Ovary (tissue), 9 donors: ENCODE measurements around the gene PAPSS1. TPM values are rescaled to one million over a fixed set of nuclear protein-coding genes. Genes with fewer than 3 reads are reported as not detected.

ENCODE experiments used
- DNase-seq, 5 donors: peaks; one replicate each; pipeline ENCODE4 v3.0.0-alpha.2; 2019 to 2020
- H3K27ac ChIP-seq, 2 donors: fragments of 200-600 bp; one replicate each; pipeline versions ENCODE4 v1.5.1 to v1.8.0; 2019 to 2022
- H3K27me3 ChIP-seq: fragments of 200-600 bp; one replicate; pipeline ENCODE4 v1.8.0; 2022
- H3K36me3 ChIP-seq: fragments of 200-600 bp; sonication (generic); one replicate; pipeline ENCODE4 v1.5.1; 2019
- H3K4me1 ChIP-seq: one replicate; pipeline ENCODE4 v1.8.1; 2013; ENCODE audit warnings: mild to moderate bottlenecking, moderate library complexity; ENCODE audit not compliant: insufficient read depth
- H3K4me3 ChIP-seq: fragments of 200-600 bp; sonication (generic); one replicate; pipeline ENCODE4 v1.5.1; 2017
- H3K9me3 ChIP-seq, 2 donors: fragments of 200-600 bp in 1 of 2; sonication (generic) in 1 of 2; one replicate each; pipeline versions ENCODE4 v1.5.1 to v1.8.1; 2013 to 2019; ENCODE audit warnings: mild to moderate bottlenecking in 1 of 2, moderate library complexity in 1 of 2
- CTCF ChIP-seq, 3 donors: fragments of 450-650 bp in 2 of 3; fragments of 200-600 bp in 1 of 3; IDR thresholded peaks; one replicate each; pipeline versions ENCODE4 v1.5.1 to v1.8.0; 2016 to 2022; ENCODE audit warnings: antibody characterized with exemption in 3 of 3, mild to moderate bottlenecking in 1 of 3
- EP300 ChIP-seq: sonication (generic); formaldehyde crosslinking; IDR thresholded peaks from one replicate; pipeline ENCODE4 v1.6.1; 2017; ENCODE audit warnings: antibody characterized with exemption
- POLR2A ChIP-seq: fragments of 450-650 bp; IDR thresholded peaks from one replicate; pipeline ENCODE4 v1.6.1; 2017; ENCODE audit warnings: antibody characterized with exemption, mild to moderate bottlenecking, moderate library complexity
- whole genome bisulfite sequencing, 3 donors: extraction: QIAGEN DNeasy Blood & Tissue Kit in 1 of 3; methylation state at CpG; one replicate each; pipeline versions ENCODE4 v1.1.5 to v1.1.7; 2013 to 2017; 5-methylcytosine and 5-hydroxymethylcytosine counted together
- intact Hi-C, 4 donors: fragments of 100-400 bp; cut with DNase I; formaldehyde crosslinking; loops; one replicate each; pipeline versions ENCODE4 v1.11.0 to v1.15.1; 2022 to 2023
- polyA plus RNA-seq, 2 donors: library from polyadenylated mRNA; stranded (reverse); fragments of 200-250 nt in 1 of 2; fragments of 350-450 nt in 1 of 2; fragmentation: Illumina TruSeq in 1 of 2; extraction: RNeasy Lipid Tissue Mini Kit (QIAGEN cat#74804) in 1 of 2; gene quantifications; one replicate each; pipeline ENCODE4 v1.2.3, GENCODE V29; 2013 to 2014
- total RNA-seq, 7 donors: library from RNA; depleted of rRNA in 2 of 7; stranded (reverse); fragments of >200 nt in 2 of 7; fragmentation: NEBNext Ultra II Directional in 3 of 7; extraction: Animal tissue kit (Norgen Biotek cat#: 25700) in 3 of 7; gene quantifications; one replicate each; pipeline versions ENCODE4 v1.1.0 to v1.2.4, GENCODE V29; 2016 to 2023
- donor health status: DM: no; HTN: no; CAD: no; lungs with moderate emphysema.
- donor health status: DM: no; HTN: no; CAD: no.
- donor health status: Bipolar disorder and iron deficiency.
- donor health status: DM: yes; HTN: yes; CAD: no.
- donor health status: DM: no; HTN: no; CAD: no.
- donor health status: DM: yes; HTN: yes; CAD: no.

Gene PAPSS1
- total and polyA plus RNA-seq, 9 donors, result 19.8 to 50.3 (median 28.0) TPM

- Histone ChIP-seq H3K9me3 (no peaks in the 10 kb centered on the region), H3K27ac (no peak overlapping the region), H3K27me3 (no peaks in the 10 kb centered on the region), H3K36me3 (no peaks in the 10 kb centered on the region), H3K4me1 (no peaks in the 10 kb centered on the region), H3K4me3 (no peak overlapping the region)
- no peak for DNase-seq
- no peak for TF ChIP-seq POLR2A
- no peak for TF ChIP-seq CTCF (IDR thresholded peaks at IDR 0.05)
- TF ChIP-seq EP300, result no peak
- intact Hi-C loops, result no loop called here
Observed at GRCh38 chr4:107683873-107684272, 36.2 kb downstream of the PAPSS1 start.

- TF ChIP-seq POLR2A (no peak), EP300 (no peak), CTCF (IDR thresholded peaks at IDR 0.05) (no peak)
- WGBS, 3 donors, result 78 to 85% (median 79%) methylated on average over 3 of the region's 3 CpGs
- Histone ChIP-seq H3K27me3 (no peaks in the 10 kb centered on the region), H3K36me3 (no peaks in the 10 kb centered on the region), H3K4me1 (no peaks in the 10 kb centered on the region), H3K4me3 (no peak overlapping the region), H3K27ac (no peak overlapping the region), H3K9me3 (no peaks in the 10 kb centered on the region)
- no peak for DNase-seq
- intact Hi-C loops, result no loop called here
Observed at GRCh38 chr4:107682306-107682705, 37.7 kb downstream of the PAPSS1 start.

GRCh38 chr4:107669068-107669467, 51.0 kb downstream of the PAPSS1 start:
- no peak overlapping the region for H3K27ac ChIP-seq
- no peaks in the 10 kb centered on the region for H3K9me3 ChIP-seq
- DNase-seq, result no peak
- intact Hi-C loops, result no loop called here
- TF ChIP-seq EP300 (no peak), CTCF (IDR thresholded peaks at IDR 0.05) (no peak)
- H3K4me3 ChIP-seq, result no peak overlapping the region
- H3K4me1 ChIP-seq, result peaks cover 1% of the 10 kb centered on the region
- H3K27me3 ChIP-seq, result no peaks in the 10 kb centered on the region
- no peaks in the 10 kb centered on the region for H3K36me3 ChIP-seq

GRCh38 chr4:107666134-107666533, 53.9 kb downstream of the PAPSS1 start:
- DNase-seq, result no peak
- no peak for TF ChIP-seq POLR2A
- no peak for TF ChIP-seq EP300
- no peak for TF ChIP-seq CTCF (IDR thresholded peaks at IDR 0.05)
- H3K36me3 ChIP-seq, result no peaks in the 10 kb centered on the region
- no peak overlapping the region for H3K27ac ChIP-seq
- WGBS, 3 donors, result 6 to 22% (median 11%) methylated on average over 1 of the region's 1 CpG
- no peaks in the 10 kb centered on the region for H3K27me3 ChIP-seq
- H3K9me3 ChIP-seq, result no peaks in the 10 kb centered on the region
- intact Hi-C loops, result no loop called here
- peaks cover 1% of the 10 kb centered on the region for H3K4me1 ChIP-seq
- no peak overlapping the region for H3K4me3 ChIP-seq

- Histone ChIP-seq H3K4me1 (peaks cover 1% of the 10 kb centered on the region), H3K4me3 (no peak overlapping the region), H3K36me3 (no peaks in the 10 kb centered on the region), H3K27me3 (no peaks in the 10 kb centered on the region), H3K9me3 (no peaks in the 10 kb centered on the region), H3K27ac (no peak overlapping the region)
- TF ChIP-seq CTCF (IDR thresholded peaks at IDR 0.05), result no peak
- TF ChIP-seq POLR2A, result no peak
- TF ChIP-seq EP300, result no peak
- 6 to 15% (median 8%) methylated on average over 1 of the region's 1 CpG for WGBS, 3 donors
- DNase-seq, result no peak
- intact Hi-C loops, result no loop called here
Observed at GRCh38 chr4:107665001-107665400, 55.0 kb downstream of the PAPSS1 start.
